PC-3 (cell line): ENCODE data around the gene ATP6V0E2. TPM values are rescaled to one million over a fixed set of nuclear protein-coding genes. Genes with fewer than 3 reads are reported as not detected.
A peak's percentile ranks its signal among the peaks of the same experiment; 100 is the strongest.

ENCODE experiments used
- ATAC-seq: fragments of 200-7000 bp; cut with Tn5 transposase; 2 replicates; pipeline ENCODE4 v1.9.1; 2020; ENCODE audit warnings: mild to moderate bottlenecking, moderate library complexity
- BruUV-seq: library from RNA; stranded (reverse); fragments of 400-500 nt; replicated peaks from 2 replicates; lab custom pipeline; 2021; lab: Mats Ljungman, UMichigan
- CTCF ChIA-PET: fragments of 300-600 bp; sonication (Branson Sonifier 250); formaldehyde crosslinking; loops from one replicate; lab custom pipeline; 2022; ENCODE audit warnings: antibody characterized with exemption; lab: Charles Lee
- POLR2A ChIA-PET: fragments of 300-600 bp; sonication (Branson Sonifier 250); formaldehyde crosslinking; loops from one replicate; lab custom pipeline; 2022; ENCODE audit warnings: antibody characterized with exemption; ENCODE audit not compliant: unreplicated experiment; lab: Charles Lee
- DNase-seq: peaks from one replicate; pipeline ENCODE4 v3.0.0-alpha.2; 2015
- H2AFZ ChIP-seq: fragments of 300-600 bp; sonication (generic); 2 replicates; pipeline ENCODE4 v1.6.0; 2016; ENCODE audit warnings: antibody characterized with exemption, low read length
- H3F3A ChIP-seq: fragments of 300-600 bp; sonication (generic); one replicate; pipeline ENCODE4 v1.6.0; 2017; ENCODE audit warnings: antibody characterized with exemption, low read length, control low read depth, mild to moderate bottlenecking; ENCODE audit not compliant: unreplicated experiment
- H3K27ac ChIP-seq: fragments of 300-600 bp; sonication (generic); 2 replicates; pipeline ENCODE4 v1.5.1; 2016; ENCODE audit warnings: mild to moderate bottlenecking, low read length
- H3K27me3 ChIP-seq: fragments of 300-600 bp; sonication (generic); 2 replicates; pipeline ENCODE4 v1.6.1; 2016; ENCODE audit warnings: low read length, mixed read lengths
- H3K36me3 ChIP-seq: fragments of 300-600 bp; sonication (generic); 2 replicates; pipeline ENCODE4 v1.6.1; 2016; ENCODE audit warnings: low read depth, mixed run types, low read length, mixed read lengths
- H3K4me1 ChIP-seq: fragments of 300-600 bp; sonication (generic); 2 replicates; pipeline ENCODE4 v1.5.1; 2016; ENCODE audit warnings: low read length; ENCODE audit not compliant: insufficient read depth
- H3K4me2 ChIP-seq: fragments of 300-600 bp; sonication (generic); 2 replicates; pipeline ENCODE4 v1.6.0; 2016; ENCODE audit warnings: low read length
- H3K4me3 ChIP-seq: fragments of 300-600 bp; sonication (generic); 2 replicates; pipeline ENCODE4 v1.5.1; 2016; ENCODE audit warnings: mild to moderate bottlenecking, low read length, mixed read lengths
- H3K79me2 ChIP-seq: fragments of 300-600 bp; sonication (generic); 2 replicates; pipeline ENCODE4 v1.6.1; 2017; ENCODE audit warnings: low read length, mixed read lengths
- H3K9ac ChIP-seq: fragments of 300-600 bp; sonication (generic); 2 replicates; pipeline ENCODE4 v1.6.0; 2016; ENCODE audit warnings: mild to moderate bottlenecking, low read length
- H3K9me2 ChIP-seq: fragments of 300-600 bp; sonication (generic); replicated peaks from 2 replicates; pipeline ENCODE4 v1.6.1; 2016; ENCODE audit warnings: mixed run types, low read length, mixed read lengths
- H3K9me3 ChIP-seq: fragments of 300-600 bp; sonication (generic); 2 replicates; pipeline ENCODE4 v1.6.1; 2016; ENCODE audit warnings: low read length, mixed read lengths
- H4K20me1 ChIP-seq: fragments of 300-600 bp; sonication (generic); 2 replicates; pipeline ENCODE4 v1.6.1; 2016; ENCODE audit warnings: low read length, mixed read lengths
- CTCF ChIP-seq: fragments of 300-600 bp; sonication (generic); conservative IDR thresholded peaks from 2 replicates; pipeline ENCODE4 v1.5.1; 2017; ENCODE audit warnings: antibody characterized with exemption, low read depth, mild to moderate bottlenecking, low read length
- EZH2 ChIP-seq: fragments of 300-600 bp; sonication (generic); IDR thresholded peaks from one replicate; pipeline ENCODE4 v1.6.1; 2017; ENCODE audit warnings: antibody characterized with exemption, mild to moderate bottlenecking, low read length; ENCODE audit not compliant: unreplicated experiment
- EZH2phosphoT487 ChIP-seq: fragments of 300-600 bp; sonication (generic); IDR thresholded peaks from 2 replicates; pipeline ENCODE4 v1.6.1; 2018; ENCODE audit warnings: mild to moderate bottlenecking, antibody characterized with exemption, low read length, borderline replicate concordance
- intact Hi-C: fragments of 100-400 bp; cut with micrococcal nuclease; formaldehyde crosslinking; loops from 2 replicates; pipeline ENCODE4 v1.9.0; 2023
- total RNA-seq: library from RNA; depleted of rRNA; stranded (reverse); fragments of >200 nt; gene quantifications from 2 replicates; pipeline ENCODE4 v1.2.3, GENCODE V29; 2014

The ATP6V0E2 gene
- total RNA-seq, 1 experiment from 2014 or later = 78.2 TPM

- Histone ChIP-seq H3K79me2 (peaks cover 12% of the 10 kb centered on the region; the same call in 1 of the 2 replicates), H3K27me3 (no peaks in the 10 kb centered on the region), H3K27ac (no peak overlapping the region), H3K4me2 (peak overlapping the region; percentile 85), H3F3A (no peaks in the 10 kb centered on the region), H3K4me1 (peaks cover 16% of the 10 kb centered on the region), H2AFZ (peak overlapping the region; percentile 98), H3K36me3 (no peaks in the 10 kb centered on the region), H3K4me3 (peak overlapping the region; percentile 92), H4K20me1 (no peaks in the 10 kb centered on the region), H3K9me3 (no peaks in the 10 kb centered on the region), H3K9ac (peak overlapping the region; percentile 74), H3K9me2 (no peaks in the 10 kb centered on the region)
- ChIA-PET CTCF (no interaction called here), POLR2A (no interaction called here)
- BruUV-seq = TSS peak; percentile 22
- ATAC-seq (no peak), DNase-seq (peak; percentile 3)
- intact Hi-C loops = no loop called here
- TF ChIP-seq EZH2 (no peak), EZH2phosphoT487 (no peak), CTCF (no peak)
Observed at GRCh38 chr7:149874644-149875028, 867 bp downstream of the ATP6V0E2 start.

GRCh38 chr7:149875396-149875795 is 1.6 kb downstream of the ATP6V0E2 start:
- BruUV-seq = no TSS peak
- H3K4me2 ChIP-seq = peak overlapping the region; percentile 85
- no peak overlapping the region for H3K9ac ChIP-seq
- ATAC-seq (no peak), DNase-seq (no peak)
- peak overlapping the region; percentile 92; the same call in 1 of the 2 replicates for H3K4me3 ChIP-seq
- H3K4me1 ChIP-seq = peaks cover 16% of the 10 kb centered on the region
- H4K20me1 ChIP-seq = no peaks in the 10 kb centered on the region
- no peaks in the 10 kb centered on the region for H3K36me3 ChIP-seq
- POLR2A ChIA-PET = no interaction called here
- CTCF ChIA-PET = no interaction called here
- H3K79me2 ChIP-seq = peaks cover 12% of the 10 kb centered on the region; the same call in 1 of the 2 replicates
- no peaks in the 10 kb centered on the region for H3K9me2 ChIP-seq
- H2AFZ ChIP-seq = no peak overlapping the region
- no peaks in the 10 kb centered on the region for H3K27me3 ChIP-seq
- no peaks in the 10 kb centered on the region for H3K9me3 ChIP-seq
- intact Hi-C loops = no loop called here
- no peak overlapping the region for H3K27ac ChIP-seq
- TF ChIP-seq CTCF (no peak), EZH2 (no peak), EZH2phosphoT487 (no peak)
- H3F3A ChIP-seq = no peaks in the 10 kb centered on the region

- CTCF ChIA-PET = no interaction called here
- Histone ChIP-seq H3K27me3 (no peaks in the 10 kb centered on the region), H3F3A (no peaks in the 10 kb centered on the region), H4K20me1 (no peaks in the 10 kb centered on the region), H3K27ac (no peak overlapping the region), H3K36me3 (no peaks in the 10 kb centered on the region), H3K79me2 (peaks cover 12% of the 10 kb centered on the region; the same call in 1 of the 2 replicates), H3K4me2 (no peak overlapping the region), H3K9me2 (no peaks in the 10 kb centered on the region), H3K4me3 (no peak overlapping the region), H3K4me1 (peaks cover 11% of the 10 kb centered on the region), H2AFZ (no peak overlapping the region), H3K9ac (no peak overlapping the region), H3K9me3 (no peaks in the 10 kb centered on the region)
- DNase-seq (no peak), ATAC-seq (no peak)
- POLR2A ChIA-PET = no interaction called here
- TF ChIP-seq CTCF (no peak), EZH2phosphoT487 (no peak), EZH2 (no peak)
- BruUV-seq = no TSS peak
- intact Hi-C loops = no loop called here
Observed at GRCh38 chr7:149877890-149878522, 4.2 kb downstream of the ATP6V0E2 start.
